Body of pancreas (tissue), 4 donors: ENCODE measurements around the gene C19orf12. TPM values are rescaled to one million over a fixed set of nuclear protein-coding genes. Genes with fewer than 3 reads are reported as not detected.

Source experiments
- ATAC-seq: fragments of 150-250 bp; one replicate; pipeline ENCODE4 v1.9.1; 2016
- DNase-seq, 4 donors: peaks; one replicate each; pipeline ENCODE4 v3.0.0-alpha.2; 2019
- H3K27ac ChIP-seq, 4 donors: fragments of 200-600 bp; sonication (generic); 1 replicate in 3 of 4; 2 replicates in 1 of 4; pipeline versions ENCODE4 v1.5.1 to v1.6.1; 2016 to 2019; ENCODE audit warnings: mild to moderate bottlenecking in 1 of 4, mixed read lengths in 1 of 4, moderate library complexity in 1 of 4
- H3K27me3 ChIP-seq, 2 donors: fragments of 200-600 bp; sonication (generic); one replicate each; pipeline ENCODE4 v1.6.0; 2016; ENCODE audit warnings: mild to moderate bottlenecking in 1 of 2
- H3K36me3 ChIP-seq, 2 donors: fragments of 200-600 bp; sonication (generic); replicated peaks in 1 of 2; 2 replicates each; pipeline ENCODE4 v1.5.1; 2016; ENCODE audit warnings: low read depth in 2 of 2; ENCODE audit not compliant: insufficient read depth in 1 of 2
- H3K4me1 ChIP-seq: fragments of 200-600 bp; sonication (generic); one replicate; pipeline ENCODE4 v1.6.0; 2016
- H3K4me3 ChIP-seq, 2 donors: fragments of 200-600 bp; sonication (generic); 1 replicate in 1 of 2; 2 replicates in 1 of 2; pipeline ENCODE4 v1.5.1; 2016 to 2019
- H3K9me3 ChIP-seq, 3 donors: fragments of 200-600 bp; sonication (generic); 1 replicate in 2 of 3; 2 replicates in 1 of 3; pipeline ENCODE4 v1.5.1; 2016
- POLR2A ChIP-seq, 3 donors: fragments of 450-650 bp; IDR thresholded peaks; one replicate each; pipeline ENCODE4 v1.6.1; 2016; ENCODE audit warnings: antibody characterized with exemption in 3 of 3, mild to moderate bottlenecking in 2 of 3
- WGBS, 2 donors: methylation state at CpG; one replicate each; pipeline ENCODE4 v1.1.5; 2017; 5-methylcytosine and 5-hydroxymethylcytosine counted together
- intact Hi-C: fragments of 100-400 bp; cut with DNase I; formaldehyde crosslinking; loops from one replicate; pipeline ENCODE4 v1.15.1; 2023
- total RNA-seq, 2 donors: library from RNA; depleted of rRNA; stranded (reverse); fragments of >200 nt; gene quantifications; one replicate each; pipeline ENCODE4 v1.1.0, GENCODE V29; 2016
- TF ChIP-seq, protein P1 (sequence below), 7 experiments: fragments of 450-650 bp in 4 of 7; fragments of 200-600 bp in 3 of 7; sonication (generic) in 3 of 7; IDR thresholded peaks; one replicate each; pipeline ENCODE4 v1.5.1; 2016 to 2019; ENCODE audit warnings: antibody characterized with exemption in 7 of 7

Gene C19orf12
- total RNA-seq, 2 donors from 2014 or later = 18.2 to 23.7 TPM

DNA sequence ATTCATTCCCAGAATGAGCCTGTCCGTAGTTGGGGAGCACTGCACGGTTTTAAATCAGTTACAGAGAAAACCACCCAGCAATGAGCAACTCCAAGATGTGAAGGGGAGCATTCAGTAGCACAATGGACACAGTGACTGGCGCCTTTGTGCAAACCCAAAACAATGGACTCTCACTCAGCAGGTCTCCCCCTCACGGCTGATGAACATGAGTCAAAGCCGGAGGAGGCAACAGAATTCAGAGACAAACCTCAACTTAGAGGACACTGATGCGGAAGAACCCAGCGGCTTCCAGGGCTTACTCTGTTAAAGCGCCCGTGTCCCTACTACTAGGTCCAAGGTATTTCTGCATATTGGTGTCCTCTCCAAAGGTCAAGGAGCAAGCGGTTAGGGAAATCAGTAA is 32.1 kb downstream of the C19orf12 start:
- Histone ChIP-seq H3K4me1 (no peaks in the 10 kb centered on the region), H3K36me3 (no peaks in the 10 kb centered on the region), H3K4me3 (no peak overlapping the region), H3K27ac (no peak overlapping the region), H3K9me3 (no peaks in the 10 kb centered on the region), H3K27me3 (no peaks in the 10 kb centered on the region)
- 60 to 63% methylated on average over 7 to 10 of the region's 10 CpGs for WGBS, 2 donors
- DNase-seq = no peak
- ATAC-seq = no peak
- TF ChIP-seq, protein P1, sequence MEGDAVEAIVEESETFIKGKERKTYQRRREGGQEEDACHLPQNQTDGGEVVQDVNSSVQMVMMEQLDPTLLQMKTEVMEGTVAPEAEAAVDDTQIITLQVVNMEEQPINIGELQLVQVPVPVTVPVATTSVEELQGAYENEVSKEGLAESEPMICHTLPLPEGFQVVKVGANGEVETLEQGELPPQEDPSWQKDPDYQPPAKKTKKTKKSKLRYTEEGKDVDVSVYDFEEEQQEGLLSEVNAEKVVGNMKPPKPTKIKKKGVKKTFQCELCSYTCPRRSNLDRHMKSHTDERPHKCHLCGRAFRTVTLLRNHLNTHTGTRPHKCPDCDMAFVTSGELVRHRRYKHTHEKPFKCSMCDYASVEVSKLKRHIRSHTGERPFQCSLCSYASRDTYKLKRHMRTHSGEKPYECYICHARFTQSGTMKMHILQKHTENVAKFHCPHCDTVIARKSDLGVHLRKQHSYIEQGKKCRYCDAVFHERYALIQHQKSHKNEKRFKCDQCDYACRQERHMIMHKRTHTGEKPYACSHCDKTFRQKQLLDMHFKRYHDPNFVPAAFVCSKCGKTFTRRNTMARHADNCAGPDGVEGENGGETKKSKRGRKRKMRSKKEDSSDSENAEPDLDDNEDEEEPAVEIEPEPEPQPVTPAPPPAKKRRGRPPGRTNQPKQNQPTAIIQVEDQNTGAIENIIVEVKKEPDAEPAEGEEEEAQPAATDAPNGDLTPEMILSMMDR (IDR thresholded peaks at IDR 0.05) = no peak
- no peak for TF ChIP-seq POLR2A (IDR thresholded peaks at IDR 0.05)
- intact Hi-C loops = no loop called here

DNA sequence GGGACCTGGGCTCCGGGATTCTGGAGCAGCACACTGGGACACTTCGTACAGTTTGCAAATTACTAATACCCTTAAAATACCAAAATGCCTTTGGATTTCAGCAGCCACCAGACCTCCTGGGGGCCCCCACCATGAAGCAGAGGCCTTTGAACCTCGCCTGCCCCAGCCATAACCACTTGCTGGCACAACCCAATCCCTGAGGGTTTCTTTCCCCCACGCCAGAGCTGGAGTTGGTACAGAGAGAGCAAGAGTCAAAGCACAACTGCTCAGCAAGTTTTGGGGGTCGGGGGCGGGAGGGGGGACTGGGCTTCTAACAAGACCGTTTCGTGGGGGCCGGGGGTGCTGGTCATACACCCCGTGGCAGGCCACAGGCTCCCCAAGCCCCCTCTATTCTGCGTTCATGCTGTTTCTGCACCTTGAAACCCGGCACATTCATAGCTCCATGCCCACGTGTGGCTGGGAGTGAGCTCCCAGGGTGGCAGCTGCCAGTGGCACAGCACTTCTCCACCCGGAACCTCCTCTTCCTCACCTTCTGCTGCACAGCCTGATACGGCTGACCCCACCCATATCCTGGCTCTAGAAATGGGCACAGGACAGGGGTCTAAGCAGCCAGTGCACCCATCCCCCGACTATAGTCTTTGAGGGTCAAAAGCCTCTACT is 32.7 kb downstream of the C19orf12 start:
- ATAC-seq (no peak), DNase-seq (no peak)
- Histone ChIP-seq H3K36me3 (no peaks in the 10 kb centered on the region), H3K4me3 (no peak overlapping the region), H3K27ac (no peak overlapping the region), H3K4me1 (peaks cover 5% of the 10 kb centered on the region), H3K27me3 (no peaks in the 10 kb centered on the region), H3K9me3 (no peaks in the 10 kb centered on the region)
- WGBS, 2 donors = 59 to 61% methylated on average over 5 to 11 of the region's 16 CpGs
- no peak for TF ChIP-seq POLR2A (IDR thresholded peaks at IDR 0.05)
- TF ChIP-seq, protein P1 (IDR thresholded peaks at IDR 0.05) = no peak
- intact Hi-C loops = no loop called here

DNA sequence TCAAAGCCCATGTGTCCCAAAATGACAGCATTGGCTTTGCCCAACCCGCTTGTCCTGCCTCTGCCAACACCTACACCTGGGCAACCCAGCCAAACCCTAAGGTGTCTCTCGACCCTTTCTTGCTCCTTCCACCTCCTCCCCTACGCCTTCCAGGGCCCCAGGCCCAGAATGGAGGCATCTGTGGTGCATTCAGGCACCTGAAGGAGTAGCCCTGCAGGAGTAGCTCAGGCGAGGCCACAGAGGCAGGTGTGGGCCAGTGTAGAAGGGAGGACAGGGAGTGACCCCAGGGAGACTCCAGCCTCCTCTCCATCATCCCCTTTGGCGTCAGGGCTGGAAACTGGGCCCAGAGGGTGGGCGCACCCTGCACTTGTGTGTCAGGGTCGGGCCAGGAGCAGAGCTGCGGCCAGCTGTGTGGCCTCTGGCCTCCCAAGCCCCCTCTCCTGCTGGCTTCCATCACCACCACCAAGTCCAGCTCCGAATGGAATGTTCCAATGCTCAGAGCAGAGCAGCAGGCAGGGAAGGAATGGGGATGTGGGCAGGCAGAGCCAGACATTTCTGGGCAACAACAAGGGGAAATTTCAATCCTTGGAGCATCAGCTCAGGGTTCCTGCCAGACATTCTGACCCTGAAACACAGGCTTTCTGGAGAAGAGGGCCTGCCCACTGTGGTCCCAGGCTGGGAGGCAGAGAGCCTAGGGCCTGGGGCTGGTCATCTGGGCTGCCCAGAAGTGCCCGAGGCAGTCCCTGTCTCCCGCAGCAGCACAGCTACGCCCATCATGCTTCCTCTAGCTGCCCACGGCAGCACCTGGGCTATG is 33.4 kb downstream of the C19orf12 start:
- intact Hi-C loops = no loop called here
- no peak for ATAC-seq
- no peak overlapping the region for H3K27ac ChIP-seq

DNA sequence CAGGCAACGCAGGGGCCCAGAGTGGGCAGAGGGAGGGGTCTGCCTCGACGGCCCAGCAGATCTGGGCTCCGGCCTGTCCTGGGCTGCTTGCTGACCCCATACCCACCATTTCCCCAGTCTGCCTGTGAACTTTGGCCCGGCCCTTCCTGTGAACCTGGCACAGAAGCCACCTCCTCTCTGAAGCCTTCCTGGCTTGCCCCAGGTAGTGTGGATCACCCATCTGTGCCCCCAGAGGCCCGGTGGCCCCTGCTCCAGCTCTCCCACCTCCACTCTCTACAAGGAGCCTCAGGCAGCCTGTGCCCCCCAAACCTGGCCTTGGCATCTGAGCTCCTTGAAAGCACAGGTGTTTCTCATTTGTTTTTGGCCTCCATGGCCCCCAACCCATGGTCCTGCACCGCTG is 34.1 kb downstream of the C19orf12 start:
- Histone ChIP-seq H3K36me3 (no peaks in the 10 kb centered on the region), H3K27me3 (no peaks in the 10 kb centered on the region), H3K4me1 (peaks cover 15% of the 10 kb centered on the region), H3K9me3 (no peaks in the 10 kb centered on the region), H3K27ac (no peak overlapping the region), H3K4me3 (no peak overlapping the region)
- 60 to 80% methylated on average over 2 to 7 of the region's 7 CpGs for WGBS, 2 donors
- ATAC-seq (no peak), DNase-seq (no peak)
- intact Hi-C loops = no loop called here
- TF ChIP-seq, protein P1 (IDR thresholded peaks at IDR 0.05) = no peak
- TF ChIP-seq POLR2A (IDR thresholded peaks at IDR 0.05) = no peak

More for the DNA sequence above, 33.4 kb downstream of the C19orf12 start:
- 70 to 71% methylated on average over 3 to 13 of the region's 13 CpGs for WGBS, 2 donors
- Histone ChIP-seq H3K36me3 (no peaks in the 10 kb centered on the region), H3K9me3 (no peaks in the 10 kb centered on the region), H3K4me3 (no peak overlapping the region), H3K4me1 (peaks cover 12% of the 10 kb centered on the region), H3K27me3 (no peaks in the 10 kb centered on the region)
- peak in 1 of 4 donors; percentile 20 for DNase-seq
- TF ChIP-seq POLR2A (IDR thresholded peaks at IDR 0.05) = no peak
- TF ChIP-seq, protein P1 (IDR thresholded peaks at IDR 0.05) = no peak
